ENCODE data around the gene TMTC3.

Gene TMTC3

DNA sequence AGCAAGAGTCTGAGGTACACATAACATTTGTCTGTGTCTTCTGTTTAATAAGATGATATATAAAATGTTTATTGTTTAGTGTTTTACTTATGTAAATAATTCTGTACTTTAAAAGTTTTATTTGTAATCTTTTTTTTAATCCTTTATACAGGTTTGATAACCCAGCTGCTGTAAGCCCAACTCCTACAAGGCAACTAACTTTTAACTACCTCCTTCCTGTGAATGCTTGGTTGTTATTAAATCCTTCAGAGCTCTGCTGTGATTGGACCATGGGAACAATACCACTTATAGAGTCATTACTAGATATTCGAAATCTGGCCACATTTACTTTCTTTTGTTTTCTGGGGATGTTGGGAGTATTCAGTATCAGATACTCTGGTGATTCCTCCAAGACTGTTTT lies 24.1 kb downstream of the TMTC3 start:
- no peak overlapping the region for H3K27ac ChIP-seq
- TF ChIP-seq ZFX (IDR thresholded peaks at IDR 0.05), result no peak
- TF ChIP-seq, protein P1, sequence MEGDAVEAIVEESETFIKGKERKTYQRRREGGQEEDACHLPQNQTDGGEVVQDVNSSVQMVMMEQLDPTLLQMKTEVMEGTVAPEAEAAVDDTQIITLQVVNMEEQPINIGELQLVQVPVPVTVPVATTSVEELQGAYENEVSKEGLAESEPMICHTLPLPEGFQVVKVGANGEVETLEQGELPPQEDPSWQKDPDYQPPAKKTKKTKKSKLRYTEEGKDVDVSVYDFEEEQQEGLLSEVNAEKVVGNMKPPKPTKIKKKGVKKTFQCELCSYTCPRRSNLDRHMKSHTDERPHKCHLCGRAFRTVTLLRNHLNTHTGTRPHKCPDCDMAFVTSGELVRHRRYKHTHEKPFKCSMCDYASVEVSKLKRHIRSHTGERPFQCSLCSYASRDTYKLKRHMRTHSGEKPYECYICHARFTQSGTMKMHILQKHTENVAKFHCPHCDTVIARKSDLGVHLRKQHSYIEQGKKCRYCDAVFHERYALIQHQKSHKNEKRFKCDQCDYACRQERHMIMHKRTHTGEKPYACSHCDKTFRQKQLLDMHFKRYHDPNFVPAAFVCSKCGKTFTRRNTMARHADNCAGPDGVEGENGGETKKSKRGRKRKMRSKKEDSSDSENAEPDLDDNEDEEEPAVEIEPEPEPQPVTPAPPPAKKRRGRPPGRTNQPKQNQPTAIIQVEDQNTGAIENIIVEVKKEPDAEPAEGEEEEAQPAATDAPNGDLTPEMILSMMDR (conservative IDR thresholded peaks at IDR 0.05), result no peak

DNA sequence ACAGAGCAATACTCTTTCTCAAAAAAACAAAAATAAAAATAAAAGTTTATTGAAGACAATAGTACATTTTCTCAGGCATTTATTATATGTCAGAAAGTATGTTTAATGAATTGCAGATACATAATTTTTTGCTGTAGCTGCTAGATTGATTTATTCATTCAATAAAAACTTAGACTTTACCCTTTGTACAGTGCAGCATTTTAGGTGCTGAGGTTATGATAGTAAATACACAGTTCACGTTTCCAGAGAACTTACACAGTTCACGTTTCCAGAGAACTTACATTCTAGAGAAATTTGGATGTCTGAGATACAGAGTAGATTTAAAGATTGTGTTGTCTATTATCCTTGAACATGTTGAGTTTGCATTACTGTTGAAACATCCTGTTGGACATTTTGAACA lies 25.3 kb downstream of the TMTC3 start:
- no peak for TF ChIP-seq ZFX (IDR thresholded peaks at IDR 0.05)
- TF ChIP-seq, protein P1 (conservative IDR thresholded peaks at IDR 0.05), result no peak
- H3K27ac ChIP-seq, result no peak overlapping the region

DNA sequence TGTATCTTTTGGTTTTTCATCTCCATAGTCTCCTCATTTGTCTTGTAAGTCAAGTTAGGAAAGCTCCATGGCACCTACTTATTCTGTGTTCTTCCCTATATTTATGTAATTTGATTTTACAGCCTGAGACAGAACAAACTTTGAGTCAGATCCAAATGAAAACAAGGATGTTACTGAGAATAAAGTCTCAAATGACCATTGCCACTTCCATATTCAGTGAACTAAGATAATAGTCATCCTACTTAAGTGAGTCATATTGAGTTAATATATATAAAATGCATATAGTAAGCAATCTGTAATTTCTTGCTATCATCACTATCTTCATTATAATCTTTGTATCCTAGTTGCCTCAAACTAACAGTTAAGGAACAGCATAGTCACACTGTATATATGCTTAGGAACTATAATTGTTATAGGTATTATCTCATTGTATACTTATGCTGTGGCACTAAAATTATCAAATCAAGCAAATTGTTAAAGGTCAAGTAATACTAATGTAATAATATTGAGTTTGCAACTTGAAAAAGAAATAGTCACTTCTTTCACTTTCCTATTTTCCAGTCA lies 30.8 kb downstream of the TMTC3 start:
- no peak overlapping the region for H3K27ac ChIP-seq
- no peak for TF ChIP-seq ZFX (IDR thresholded peaks at IDR 0.05)
- TF ChIP-seq, protein P1 (conservative IDR thresholded peaks at IDR 0.05), result no peak

DNA sequence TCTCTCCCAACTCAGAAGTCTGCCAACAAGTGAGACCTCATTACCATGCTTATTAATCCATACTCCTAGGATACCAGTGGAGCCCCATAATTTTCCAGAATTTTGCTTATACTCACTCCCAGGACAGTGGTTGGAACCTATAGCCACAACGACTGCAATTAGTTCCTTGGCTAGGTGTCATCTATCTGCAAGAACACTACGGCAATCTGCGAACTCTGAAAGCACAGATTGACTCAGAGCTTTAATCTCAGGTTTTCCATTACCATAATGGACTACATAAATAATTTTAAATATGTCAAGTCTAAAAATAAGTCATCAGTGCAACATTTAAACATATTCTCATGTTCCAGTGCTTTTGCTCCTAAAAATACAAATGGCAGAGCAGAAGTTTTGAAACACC lies 33.4 kb downstream of the TMTC3 start:
- no peak for TF ChIP-seq ZFX (IDR thresholded peaks at IDR 0.05)
- TF ChIP-seq, protein P1 (conservative IDR thresholded peaks at IDR 0.05), result no peak

DNA sequence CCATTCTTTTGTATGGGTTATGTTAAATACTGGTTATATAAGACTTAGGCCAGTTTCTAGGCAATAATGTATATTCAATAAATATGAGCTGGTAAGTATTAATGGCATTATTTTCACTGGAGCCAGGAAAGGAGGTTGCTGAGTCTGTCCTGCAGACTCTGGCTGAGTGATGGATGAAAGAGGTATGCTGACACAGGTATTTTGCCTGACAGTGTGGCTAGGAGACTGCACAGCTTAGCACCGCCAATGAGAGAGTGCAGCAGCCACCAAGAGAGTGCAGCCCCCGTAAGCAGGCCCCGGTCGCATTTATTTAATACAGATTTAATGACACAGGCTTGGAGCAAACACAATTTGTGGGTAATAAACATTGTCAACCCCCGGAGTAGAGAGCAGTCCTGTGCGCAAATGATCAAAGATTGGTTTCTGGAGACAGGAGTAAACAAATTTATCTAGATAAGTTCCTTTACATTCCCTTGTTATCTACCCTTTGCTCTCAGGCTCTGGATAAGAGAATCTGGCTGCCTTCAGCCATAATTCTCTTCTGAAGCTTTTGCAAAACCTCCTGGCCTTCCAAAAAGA lies 37.4 kb downstream of the TMTC3 start:
- no peak overlapping the region for H3K27ac ChIP-seq
- TF ChIP-seq, protein P1 (conservative IDR thresholded peaks at IDR 0.05), result no peak
- TF ChIP-seq ZFX (IDR thresholded peaks at IDR 0.05), result no peak

More for the DNA sequence above, 33.4 kb downstream of the TMTC3 start:
- no peak overlapping the region for H3K27ac ChIP-seq

DNA sequence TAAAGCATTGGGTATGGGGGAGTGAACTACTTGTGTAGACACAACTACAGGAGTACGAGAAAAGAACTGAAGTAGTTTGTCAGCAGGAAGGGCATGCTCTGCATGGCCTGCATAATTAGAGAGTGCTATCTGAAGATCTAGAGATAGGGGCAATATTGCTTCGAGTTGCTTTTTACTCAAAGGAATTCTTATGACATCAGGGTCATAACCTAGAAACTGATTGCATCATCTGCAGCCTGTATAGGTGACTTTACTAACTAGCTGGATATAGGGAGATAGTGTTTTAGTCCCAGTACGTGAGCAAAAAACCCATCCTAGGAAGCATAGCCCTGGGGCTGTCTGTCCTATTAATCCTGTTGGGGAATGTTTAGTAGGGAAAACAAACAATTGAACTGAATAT lies 39.8 kb downstream of the TMTC3 start:
- TF ChIP-seq, protein P1 (conservative IDR thresholded peaks at IDR 0.05), result no peak
- no peak for TF ChIP-seq ZFX (IDR thresholded peaks at IDR 0.05)

DNA sequence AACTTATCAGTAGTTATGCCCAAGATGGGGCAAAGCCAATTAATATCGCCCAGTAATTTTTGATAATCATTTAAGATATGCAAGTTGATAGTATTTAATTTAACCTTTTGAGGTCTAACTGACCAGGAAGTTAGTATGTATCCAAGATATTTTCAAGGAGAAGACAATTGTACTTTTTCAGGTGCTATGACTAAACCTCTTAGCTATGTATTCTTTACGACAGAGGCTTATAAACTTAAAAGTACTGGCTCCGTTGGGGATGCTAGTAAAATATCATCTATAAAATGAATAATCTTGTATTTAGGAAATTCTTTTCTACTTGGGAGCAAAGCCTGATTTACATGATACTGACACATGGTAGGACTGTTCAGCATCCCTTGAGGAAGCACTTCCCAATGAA lies 40.3 kb downstream of the TMTC3 start:
- no peak overlapping the region for H3K27ac ChIP-seq
- TF ChIP-seq, protein P1 (conservative IDR thresholded peaks at IDR 0.05), result no peak
- TF ChIP-seq ZFX (IDR thresholded peaks at IDR 0.05), result no peak

More for the DNA sequence above, 39.8 kb downstream of the TMTC3 start:
- H3K27ac ChIP-seq, result no peak overlapping the region

Measured in C4-2B (cell line).